H1 (cell line): Measurements from ENCODE around the gene FHIP2A. TPM values are rescaled to one million over a fixed set of nuclear protein-coding genes. Genes with fewer than 3 reads are reported as not detected.

Experiments used
- CTCF ChIA-PET: fragments of 300-600 bp; sonication (Branson Sonifier 250); formaldehyde crosslinking; loops from one replicate; lab custom pipeline; 2021; ENCODE audit not compliant: partially characterized antibody; lab: Charles Lee
- POLR2A ChIA-PET: fragments of 300-600 bp; sonication (Branson Sonifier 250); formaldehyde crosslinking; loops from one replicate; lab custom pipeline; 2021; ENCODE audit warnings: inconsistent platforms; ENCODE audit not compliant: partially characterized antibody; lab: Charles Lee
- DNase-seq, 2 experiments: peaks; one replicate each; pipeline versions ENCODE4 v3.0.0 to v3.0.0-alpha.2; 2010 to 2022; ENCODE audit warnings: low spot score in 2 of 2, low read depth in 1 of 2, mixed read lengths in 1 of 2
- FAIRE-seq: peaks from 2 replicates; lab custom pipeline; 2011; peaks lifted over from hg19 to GRCh38; lab: Jason Lieb, UNC
- H2AFZ ChIP-seq: 2 replicates; pipeline ENCODE4 v1.8.1; 2012; ENCODE audit warnings: low read length, inconsistent platforms
- H2AK5ac ChIP-seq: 2 replicates; pipeline ENCODE4 v1.6.1; 2013; ENCODE audit warnings: low read depth, low read length
- H2BK120ac ChIP-seq: replicated peaks from 2 replicates; pipeline ENCODE3; 2013; ENCODE audit warnings: low read depth, low read length, inconsistent platforms
- H2BK12ac ChIP-seq: 2 replicates; pipeline ENCODE4 v1.6.1; 2013; ENCODE audit warnings: low read depth, low read length
- H2BK15ac ChIP-seq: 2 replicates; pipeline ENCODE4 v1.6.1; 2013; ENCODE audit warnings: low read length
- H2BK20ac ChIP-seq: 2 replicates; pipeline ENCODE4 v1.6.1; 2013; ENCODE audit warnings: low read length
- H2BK5ac ChIP-seq: 2 replicates; pipeline ENCODE4 v1.6.1; 2013; ENCODE audit warnings: low read depth, low read length
- H3K14ac ChIP-seq: 2 replicates; pipeline ENCODE4 v1.6.1; 2013; ENCODE audit warnings: inconsistent platforms; ENCODE audit not compliant: insufficient read length
- H3K18ac ChIP-seq: 2 replicates; pipeline ENCODE4 v1.6.1; 2013; ENCODE audit warnings: low read length; ENCODE audit errors: extremely low read depth
- H3K23ac ChIP-seq: 2 replicates; pipeline ENCODE4 v1.6.1; 2013; ENCODE audit warnings: inconsistent platforms; ENCODE audit not compliant: insufficient read length
- H3K23me2 ChIP-seq: 2 replicates; pipeline ENCODE4 v1.6.1; 2013; ENCODE audit warnings: low read depth, low read length
- H3K27ac ChIP-seq: 2 replicates; pipeline ENCODE4 v1.6.1; 2011; ENCODE audit warnings: low read depth, low read length, inconsistent platforms
- H3K27me3 ChIP-seq, 4 experiments: replicated peaks in 1 of 4; 1 replicate in 1 of 4; 2 replicates in 3 of 4; pipeline versions ENCODE4 v1.6.1 to v1.8.1; 2011 to 2013; ENCODE audit warnings: low read length in 3 of 4, mild to moderate bottlenecking in 3 of 4, inconsistent platforms in 2 of 4, mixed read lengths in 2 of 4, moderate library complexity in 1 of 4; ENCODE audit not compliant: control insufficient read depth in 3 of 4, insufficient read depth in 3 of 4; ENCODE audit errors: extremely low read depth in 1 of 4
- H3K36me3 ChIP-seq, 4 experiments: 2 replicates each; pipeline versions ENCODE4 v1.6.1 to v1.8.1; 2011 to 2013; ENCODE audit warnings: mild to moderate bottlenecking in 4 of 4, low read length in 3 of 4, moderate library complexity in 2 of 4, control low read depth in 1 of 4, inconsistent platforms in 1 of 4; ENCODE audit not compliant: insufficient read depth in 4 of 4, control insufficient read depth in 2 of 4
- H3K4ac ChIP-seq: replicated peaks from 2 replicates; pipeline ENCODE3; 2013; ENCODE audit warnings: low read length, low read depth, mixed read lengths, inconsistent platforms; ENCODE audit not compliant: insufficient read length
- H3K4me1 ChIP-seq, 4 experiments: replicated peaks in 1 of 4; 1 replicate in 1 of 4; 2 replicates in 3 of 4; pipeline versions ENCODE4 v1.6.1 to v1.8.1; 2011 to 2013; ENCODE audit warnings: low read length in 3 of 4, inconsistent platforms in 2 of 4, mixed read lengths in 1 of 4; ENCODE audit not compliant: insufficient read depth in 4 of 4, control insufficient read depth in 3 of 4
- H3K4me2 ChIP-seq, 2 experiments: 2 replicates each; pipeline versions ENCODE4 v1.6.1 to v1.8.1; 2011 to 2013; ENCODE audit warnings: low read depth in 2 of 2, low read length in 2 of 2, control low read depth in 1 of 2, inconsistent platforms in 1 of 2, mild to moderate bottlenecking in 1 of 2; ENCODE audit not compliant: insufficient read depth in 1 of 2
- H3K4me3 ChIP-seq, 4 experiments: fragments of 200-600, 300-600 bp in 1 of 4; sonication (generic), shearing (Covaris generic), sonication (Bioruptor Twin) in 1 of 4; 2 replicates each; pipeline versions ENCODE4 v1.5.1 to v1.8.1; 2011 to 2016; ENCODE audit warnings: low read length in 4 of 4, low read depth in 3 of 4, control low read depth in 2 of 4, inconsistent platforms in 2 of 4, mild to moderate bottlenecking in 2 of 4, mixed read lengths in 1 of 4, moderate library complexity in 1 of 4; ENCODE audit not compliant: insufficient read depth in 2 of 4; ENCODE audit errors: extremely low read depth in 1 of 4
- H3K56ac ChIP-seq: replicated peaks from 2 replicates; pipeline ENCODE3; 2013; ENCODE audit warnings: low read depth, mild to moderate bottlenecking, mixed read lengths, low read length, inconsistent platforms; ENCODE audit not compliant: insufficient read length
- H3K79me1 ChIP-seq: 2 replicates; pipeline ENCODE4 v1.6.1; 2013; ENCODE audit warnings: low read depth, low read length, control low read depth
- H3K79me2 ChIP-seq, 2 experiments: 2 replicates each; pipeline versions ENCODE4 v1.6.1 to v1.8.1; 2012 to 2013; ENCODE audit warnings: low read length in 2 of 2, mild to moderate bottlenecking in 2 of 2, inconsistent platforms in 1 of 2; ENCODE audit not compliant: insufficient read depth in 2 of 2, control insufficient read depth in 1 of 2
- H3K9ac ChIP-seq, 4 experiments: replicated peaks in 1 of 4; 1 replicate in 1 of 4; 2 replicates in 3 of 4; pipeline versions ENCODE4 v1.6.1 to v1.8.1; 2011 to 2013; ENCODE audit warnings: low read depth in 3 of 4, low read length in 3 of 4, control low read depth in 2 of 4, mild to moderate bottlenecking in 2 of 4, moderate library complexity in 2 of 4, inconsistent platforms in 1 of 4; ENCODE audit errors: extremely low read depth in 1 of 4
- H3K9me3 ChIP-seq, 2 experiments: 2 replicates each; pipeline versions ENCODE4 v1.6.1 to v1.8.1; 2012 to 2013; ENCODE audit warnings: mild to moderate bottlenecking in 2 of 2, moderate library complexity in 2 of 2, control low read depth in 1 of 2, inconsistent platforms in 1 of 2, low read depth in 1 of 2, low read length in 1 of 2, mixed read lengths in 1 of 2; ENCODE audit not compliant: insufficient read depth in 2 of 2
- H4K20me1 ChIP-seq, 2 experiments: replicated peaks in 1 of 2; 2 replicates each; pipeline versions ENCODE3 to v1.8.1; 2011 to 2013; ENCODE audit warnings: inconsistent platforms in 2 of 2, low read length in 2 of 2, mild to moderate bottlenecking in 1 of 2; ENCODE audit not compliant: insufficient read depth in 2 of 2, control insufficient read depth in 1 of 2
- H4K5ac ChIP-seq: 2 replicates; pipeline ENCODE4 v1.6.1; 2013; ENCODE audit warnings: low read length, low read depth, mixed read lengths, inconsistent platforms; ENCODE audit not compliant: insufficient read length
- H4K8ac ChIP-seq: 2 replicates; pipeline ENCODE4 v1.8.0; 2013; ENCODE audit warnings: mild to moderate bottlenecking, moderate library complexity, low read length, inconsistent platforms; ENCODE audit not compliant: insufficient read depth; ENCODE audit errors: extremely low read depth
- H4K91ac ChIP-seq: replicated peaks from 2 replicates; pipeline ENCODE3; 2013; ENCODE audit warnings: low read length, mixed read lengths, inconsistent platforms; ENCODE audit not compliant: insufficient read length
- EZH2 ChIP-seq: fragments of 200-600 bp; sonication (generic); IDR thresholded peaks from 2 replicates; pipeline ENCODE4 v1.7.1; 2012; ENCODE audit warnings: low read depth, mild to moderate bottlenecking, moderate library complexity, low read length, inconsistent platforms; ENCODE audit not compliant: severe bottlenecking
- GABPA ChIP-seq: IDR thresholded peaks from 2 replicates; pipeline ENCODE4 v1.6.1; 2011; ENCODE audit warnings: mild to moderate bottlenecking, low read length, moderate library complexity, borderline replicate concordance; ENCODE audit not compliant: insufficient read depth
- HDAC2 ChIP-seq, 2 experiments: fragments of 300-600 bp in 1 of 2; sonication (generic) in 1 of 2; IDR thresholded peaks; 2 replicates each; pipeline ENCODE4 v1.6.1; 2011 to 2012; ENCODE audit warnings: low read depth in 2 of 2, low read length in 2 of 2, mild to moderate bottlenecking in 2 of 2, moderate library complexity in 2 of 2, borderline replicate concordance in 1 of 2, inconsistent platforms in 1 of 2
- KDM4A ChIP-seq: IDR thresholded peaks from one replicate; pipeline ENCODE4 v1.7.1; 2012; ENCODE audit warnings: low read depth, mild to moderate bottlenecking, moderate library complexity, low read length, inconsistent platforms; ENCODE audit not compliant: severe bottlenecking
- NRF1 ChIP-seq: IDR thresholded peaks from 2 replicates; pipeline ENCODE4 v1.6.1; 2011; ENCODE audit warnings: mild to moderate bottlenecking, low read depth, low read length, improper control_type of control experiment
- PHF8 ChIP-seq: fragments of 200-600 bp; sonication (generic); conservative IDR thresholded peaks from 2 replicates; pipeline ENCODE4 v1.7.1; 2012; ENCODE audit warnings: low read depth, mild to moderate bottlenecking, inconsistent platforms, low read length, moderate library complexity
- POLR2A ChIP-seq, 2 experiments: IDR thresholded peaks; 1 replicate in 1 of 2; 2 replicates in 1 of 2; pipeline ENCODE4 v1.6.1; 2011; ENCODE audit warnings: low read depth in 2 of 2, low read length in 2 of 2, mild to moderate bottlenecking in 2 of 2; ENCODE audit errors: control extremely low read depth in 1 of 2
- RBBP5 ChIP-seq: IDR thresholded peaks from 2 replicates; pipeline ENCODE4 v1.7.1; 2012; ENCODE audit warnings: low read depth, mild to moderate bottlenecking, inconsistent platforms, low read length, moderate library complexity, borderline replicate concordance
- RNF2 ChIP-seq: fragments of 200-900, 300-1000 bp; sonication (generic); IDR thresholded peaks from 2 replicates; pipeline ENCODE4 v1.7.1; 2016; ENCODE audit warnings: borderline replicate concordance, low read depth, mild to moderate bottlenecking, antibody characterized with exemption, low read length; ENCODE audit not compliant: poor library complexity, severe bottlenecking; ENCODE audit errors: missing control alignments
- TAF7 ChIP-seq: optimal IDR thresholded peaks from 2 replicates; pipeline ENCODE3; 2011; ENCODE audit warnings: low read depth, mild to moderate bottlenecking, inconsistent platforms, low read length, moderate library complexity, borderline replicate concordance
- YY1 ChIP-seq: IDR thresholded peaks from 2 replicates; pipeline ENCODE4 v1.6.1; 2011; ENCODE audit warnings: low read depth, mild to moderate bottlenecking, low read length
- WGBS, 2 experiments: shearing (Covaris generic) in 1 of 2; methylation state at CpG; one replicate each; pipeline versions ENCODE4 v1.1.6 to v1.1.7; 2013 to 2015; ENCODE audit warnings: low lambda C conversion rate in 2 of 2, mixed read lengths in 2 of 2, inconsistent platforms in 1 of 2, low coverage in 1 of 2, missing lambda C conversion rate in 1 of 2; ENCODE audit not compliant: insufficient replicate concordance in 2 of 2, insufficient coverage in 1 of 2, insufficient read length in 1 of 2; ENCODE audit errors: extremely low coverage in 1 of 2, missing lambda C conversion rate in 1 of 2; 5-methylcytosine and 5-hydroxymethylcytosine counted together
- polyA plus RNA-seq, 7 experiments: library from polyadenylated mRNA; depleted of rRNA in 3 of 7; stranded (reverse) in 5 of 7; unstranded in 2 of 7; fragments of >200 nt in 5 of 7; fragments of 200-250 nt in 2 of 7; gene quantifications; 1 replicate in 5 of 7; 2 replicates in 1 of 7; 4 replicates in 1 of 7; pipeline versions ENCODE4 v1.2.1 to v1.2.3, GENCODE V29; 2011 to 2013; ENCODE audit warnings: missing spikeins in 2 of 7, mixed read lengths in 2 of 7
- total RNA-seq: library from RNA; stranded (reverse); fragmentation: NEBNext Ultra II Directional; extraction: Animal tissue kit (Norgen Biotek cat#: 25700); gene quantifications from 2 replicates; pipeline ENCODE4 v1.2.1, GENCODE V29; 2021

FHIP2A gene
- total and polyA plus RNA-seq, 2 of the 8 experiments (the other 6 are each of a cell fraction or from before 2014, with no cell fraction given): 4.5 to 15.0 TPM

- no peaks in the 10 kb centered on the region for H3K79me1 ChIP-seq
- H2BK5ac ChIP-seq: no peak overlapping the region
- no peak overlapping the region for H3K9ac ChIP-seq
- H3K79me2 ChIP-seq: no peaks in the 10 kb centered on the region
- 94% methylated on average over 7 of the region's 7 CpGs; no CpG with 5 or more reads in 1 of the 2 experiments for WGBS, 2 experiments
- H3K18ac ChIP-seq: no peak overlapping the region
- H2BK15ac ChIP-seq: no peak overlapping the region
- peaks cover 0 to 47% (median 3%) of the 10 kb centered on the region in 4 experiments; a peak in 5 of 8 replicates for H3K36me3 ChIP-seq
- no peak overlapping the region for H2BK12ac ChIP-seq
- H2BK120ac ChIP-seq: no peak overlapping the region
- H3K56ac ChIP-seq: no peak overlapping the region
- H4K20me1 ChIP-seq: no peaks in the 10 kb centered on the region
- H3K4me1 ChIP-seq: no peaks in the 10 kb centered on the region
- H2AFZ ChIP-seq: no peak overlapping the region
- DNase-seq (no peak), FAIRE-seq (no peak)
- no peak overlapping the region for H3K4ac ChIP-seq
- H3K27ac ChIP-seq: no peak overlapping the region
- no peak overlapping the region for H4K5ac ChIP-seq
- H2AK5ac ChIP-seq: no peak overlapping the region
- TF ChIP-seq RNF2: no peak
- TF ChIP-seq YY1: no peak
- TF ChIP-seq POLR2A (IDR thresholded peaks at IDR 0.05; ENCODE audit: control extremely low read depth in 1 of 2, low read depth in 2 of 2, low read length in 2 of 2): no peak
- TF ChIP-seq EZH2: no peak
- TF ChIP-seq PHF8: no peak
- no peak for TF ChIP-seq NRF1
- TF ChIP-seq TAF7: no peak
- no peak for TF ChIP-seq RBBP5
- TF ChIP-seq GABPA: no peak
- TF ChIP-seq KDM4A: no peak
- TF ChIP-seq HDAC2 (IDR thresholded peaks at IDR 0.05; ENCODE audit: borderline replicate concordance in 1 of 2, low read depth in 2 of 2, low read length in 2 of 2): no peak
- no peak overlapping the region for H3K4me2 ChIP-seq
- ChIA-PET CTCF (interaction anchor here (0.7 to 1.1 kb wide), 2 partner anchors 10 to 21 kb away, joined by 3 read pairs; no protein-coding TSS in a partner anchor), POLR2A (no interaction called here)
- H3K4me3 ChIP-seq: no peak overlapping the region
- no peaks in the 10 kb centered on the region for H3K23me2 ChIP-seq
- H3K14ac ChIP-seq: no peak overlapping the region
- H4K8ac ChIP-seq: no peak overlapping the region
- no peaks in the 10 kb centered on the region for H3K27me3 ChIP-seq
- no peak overlapping the region for H4K91ac ChIP-seq
- no peak overlapping the region for H2BK20ac ChIP-seq
- H3K23ac ChIP-seq: no peak overlapping the region
- H3K9me3 ChIP-seq: no peaks in the 10 kb centered on the region
Measured at GRCh38 chr10:114859222-114859621, 37.6 kb downstream of the FHIP2A start.
